ENCODE data around the gene DSCAML1. TPM values are rescaled to one million over a fixed set of nuclear protein-coding genes. Genes with fewer than 3 reads are reported as not detected.

DSCAML1 gene
- total RNA-seq, 1 donor from 2014 or later: 8.0 TPM

DNA sequence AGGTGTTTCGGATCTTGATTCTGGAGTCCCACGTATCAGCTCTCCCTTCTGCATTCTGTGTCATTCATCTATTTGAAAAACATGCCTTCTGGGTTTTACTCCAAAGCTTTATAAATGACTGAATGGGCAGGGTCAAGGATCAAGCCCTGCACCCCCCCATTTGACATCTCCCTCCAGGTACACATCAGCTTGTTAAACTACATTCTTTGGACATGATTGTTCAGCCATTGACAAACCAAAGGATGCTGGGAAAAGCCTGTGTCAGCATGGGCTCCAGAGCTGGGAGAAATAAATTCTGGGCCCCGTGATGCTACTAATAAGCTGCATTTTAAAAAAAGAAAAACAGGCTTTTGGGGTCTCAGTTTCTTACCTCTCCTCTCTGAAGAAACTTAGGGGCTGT lies 103.7 kb downstream of the DSCAML1 start:
- DNase-seq (ENCODE audit: low spot score): no peak

GRCh38 chr11:117691516-117691915 lies 105.5 kb downstream of the DSCAML1 start:
- DNase-seq (ENCODE audit: low spot score): no peak

DNA sequence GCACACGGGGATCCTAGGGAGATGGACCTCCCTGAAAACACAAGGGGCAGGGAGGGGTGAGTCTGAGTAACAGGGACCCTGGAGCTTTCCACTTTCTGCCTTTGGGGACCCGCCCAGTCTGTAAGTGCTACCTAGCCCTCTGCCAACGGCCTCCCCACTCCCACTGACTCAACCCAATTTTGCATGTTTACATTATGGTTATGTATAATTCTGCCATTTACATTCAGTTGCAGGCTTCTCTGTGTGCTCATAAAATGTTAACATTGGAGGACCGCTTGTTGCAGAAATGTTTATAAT lies 105.8 kb downstream of the DSCAML1 start:
- DNase-seq (ENCODE audit: low spot score): no peak

DNA sequence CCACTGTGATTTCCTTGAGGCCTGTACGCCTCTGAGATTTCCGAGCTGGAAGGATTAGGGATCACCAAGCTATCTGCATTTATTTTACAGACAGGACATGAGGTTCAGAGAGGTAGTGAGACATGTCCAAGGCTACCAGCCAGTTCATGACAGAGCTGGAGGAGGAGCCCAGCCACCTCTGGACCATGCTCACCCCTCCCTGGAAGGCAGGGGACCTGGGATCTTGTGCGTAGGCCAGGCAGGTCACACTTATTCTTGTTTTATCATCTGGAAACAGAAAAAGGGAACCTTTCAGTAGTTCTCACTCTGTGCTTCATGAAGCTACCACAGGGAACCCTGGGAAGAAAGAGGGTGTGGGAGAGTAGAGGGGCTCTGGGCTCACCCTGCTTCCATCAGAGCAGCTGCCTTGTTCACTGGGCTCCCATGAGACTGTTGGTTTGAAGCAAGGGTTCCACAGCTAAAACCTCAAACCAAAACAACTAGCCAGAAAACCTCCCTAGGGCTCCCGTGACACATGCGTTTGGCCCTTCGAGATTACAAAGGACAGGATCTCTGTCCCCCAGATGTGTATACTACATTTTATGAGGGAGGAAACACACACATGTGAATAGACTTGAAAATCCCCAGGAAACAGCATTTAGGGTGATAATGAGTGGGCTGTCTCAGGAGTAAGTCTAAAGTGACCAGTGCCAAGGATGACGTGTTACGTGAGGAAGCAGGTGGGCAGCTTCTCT lies 106.4 kb downstream of the DSCAML1 start:
- no peak for DNase-seq (ENCODE audit: low spot score)

GRCh38 chr11:117688255-117688797 lies 108.7 kb downstream of the DSCAML1 start:
- no peak for DNase-seq (ENCODE audit: low spot score)

DNA sequence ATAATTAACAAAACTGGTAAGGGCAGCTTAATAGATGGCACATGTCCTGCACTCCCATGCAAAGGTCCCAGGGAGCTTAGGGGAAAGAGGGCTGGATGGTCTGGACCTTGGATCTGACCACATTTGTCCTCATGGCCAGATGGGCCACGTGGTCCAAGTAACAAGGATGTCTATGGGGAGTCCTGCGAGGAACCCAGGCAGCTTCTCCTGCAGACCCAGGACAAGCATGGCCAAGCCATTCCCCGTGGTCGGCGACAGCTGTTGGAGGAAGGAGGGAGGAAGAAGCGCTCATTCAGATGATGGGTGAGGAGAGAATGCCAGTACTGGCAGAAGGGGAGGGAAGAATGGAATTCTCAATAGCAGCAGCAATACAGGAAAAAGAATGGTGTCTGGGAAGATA lies 109.2 kb downstream of the DSCAML1 start:
- no peak for DNase-seq (ENCODE audit: low spot score)

DNA sequence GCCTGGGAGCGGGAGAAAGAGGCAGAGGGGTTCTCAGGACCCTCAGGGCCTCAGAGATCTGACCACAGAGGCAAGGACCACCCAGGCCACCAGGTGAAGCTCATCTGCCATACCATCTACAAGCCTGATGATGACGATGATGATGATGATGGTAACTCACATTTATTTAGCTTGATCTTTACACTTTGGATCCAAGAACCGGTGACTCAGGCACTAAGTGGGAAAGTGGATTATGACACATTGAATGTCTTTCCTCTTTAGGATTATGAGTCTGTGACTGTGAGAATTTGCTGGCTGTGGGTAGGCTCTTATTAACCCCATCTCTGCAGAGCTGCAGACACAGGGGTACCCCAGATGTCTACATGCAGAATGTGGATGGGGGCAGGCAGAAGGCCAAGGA lies 110.3 kb downstream of the DSCAML1 start:
- no peak for DNase-seq (ENCODE audit: low spot score)

GRCh38 chr11:117685566-117685965 lies 111.5 kb downstream of the DSCAML1 start:
- no peak for DNase-seq (ENCODE audit: low spot score)

- no peak for DNase-seq (ENCODE audit: low spot score)
These were observed 112.3 kb downstream of the DSCAML1 start for GRCh38 chr11:117684731-117685130.

- DNase-seq (ENCODE audit: low spot score): no peak
These were observed 112.9 kb downstream of the DSCAML1 start for GRCh38 chr11:117684111-117684510.

- DNase-seq (ENCODE audit: low spot score): no peak
These were observed 115.6 kb downstream of the DSCAML1 start for GRCh38 chr11:117681438-117681837.

DNA sequence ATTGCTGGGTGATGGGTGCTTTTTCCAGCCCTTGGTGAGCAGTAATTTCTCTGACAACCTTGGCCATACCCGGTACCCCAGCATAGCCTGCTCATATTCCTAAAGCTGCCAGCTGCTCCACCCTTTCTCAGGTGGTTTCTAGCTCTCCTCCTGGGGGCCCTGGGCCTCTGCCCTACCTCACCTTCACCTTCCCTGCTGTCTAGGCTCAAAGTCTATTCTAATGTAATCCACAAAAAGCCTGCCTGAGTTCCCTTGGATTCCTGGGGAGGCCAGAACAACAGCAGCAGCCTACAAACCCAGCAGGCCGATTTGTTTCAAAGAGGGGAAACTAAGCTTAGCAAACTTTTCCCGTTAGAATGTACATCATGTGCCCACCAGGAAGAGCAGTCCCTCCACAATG lies 117.6 kb downstream of the DSCAML1 start:
- DNase-seq (ENCODE audit: low spot score): no peak

DNA sequence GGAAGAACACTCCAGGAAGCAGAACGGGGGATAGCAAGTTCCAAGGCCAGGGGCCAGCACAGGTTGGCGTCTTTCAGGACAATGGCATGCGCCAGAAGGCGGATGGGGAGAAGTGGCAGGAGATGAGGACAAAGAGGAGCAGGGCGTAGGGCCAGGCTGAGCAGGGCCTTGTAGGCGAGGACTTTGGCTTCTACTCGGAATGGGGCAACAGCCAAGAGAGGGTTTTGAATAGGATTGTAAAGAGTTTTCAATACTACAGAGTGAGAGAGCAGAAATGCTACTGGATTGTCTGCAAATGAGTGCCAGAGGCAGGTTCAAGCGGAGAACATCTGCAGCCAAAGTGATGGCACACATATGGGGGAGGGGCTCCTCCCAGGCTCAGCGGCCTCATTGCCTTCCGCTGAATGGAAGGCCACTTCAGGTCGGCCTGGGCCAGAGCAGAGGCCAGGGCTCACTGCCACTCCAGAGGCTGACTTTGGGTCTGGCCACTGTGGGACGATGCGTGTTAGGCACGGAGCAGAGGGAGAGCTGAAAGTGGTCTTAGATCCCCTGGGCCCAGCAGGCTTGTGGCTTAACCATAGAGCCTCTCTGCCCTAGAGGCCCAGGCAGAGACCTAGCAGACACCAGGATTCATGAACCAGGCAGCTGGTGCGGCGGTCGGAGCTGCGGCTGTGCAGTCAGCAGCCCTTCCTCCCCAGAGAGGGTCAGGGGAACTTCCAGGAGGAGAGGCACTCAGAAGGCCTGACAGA lies 118.2 kb downstream of the DSCAML1 start:
- no peak for DNase-seq (ENCODE audit: low spot score)

GRCh38 chr11:117677729-117678310 lies 119.2 kb downstream of the DSCAML1 start:
- no peak for DNase-seq (ENCODE audit: low spot score)

- no peak for DNase-seq (ENCODE audit: low spot score)
These were observed 120.5 kb downstream of the DSCAML1 start for GRCh38 chr11:117676501-117676900.

GRCh38 chr11:117673602-117674001 lies 123.4 kb downstream of the DSCAML1 start:
- DNase-seq (ENCODE audit: low spot score): no peak

- DNase-seq (ENCODE audit: low spot score): no peak
These were observed 125.6 kb downstream of the DSCAML1 start for GRCh38 chr11:117671370-117671769.

GRCh38 chr11:117670924-117671323 lies 126.1 kb downstream of the DSCAML1 start:
- DNase-seq (ENCODE audit: low spot score): no peak

- no peak for DNase-seq (ENCODE audit: low spot score)
These were observed 126.6 kb downstream of the DSCAML1 start for GRCh38 chr11:117670443-117670842.

DNA sequence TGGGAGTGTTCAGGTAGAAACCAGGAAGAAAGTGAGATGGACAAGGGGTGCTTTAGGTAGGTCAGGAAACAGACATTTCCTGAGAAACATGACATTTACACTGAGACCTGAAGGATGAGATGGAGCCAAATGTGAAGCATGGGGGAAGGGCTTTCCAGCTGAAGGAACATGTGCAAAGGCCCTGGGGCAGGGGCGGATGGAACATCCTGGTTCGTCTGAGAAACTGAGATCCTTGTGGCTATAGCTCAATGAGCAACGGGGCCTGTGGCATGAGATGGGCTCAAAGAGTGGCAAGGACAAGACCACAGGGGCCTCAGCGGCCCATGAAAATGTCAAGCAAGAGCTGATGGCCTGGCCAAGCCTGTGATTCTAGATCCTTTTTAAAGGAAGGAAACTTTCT lies 127.4 kb downstream of the DSCAML1 start:
- DNase-seq (ENCODE audit: low spot score): no peak

GRCh38 chr11:117669062-117669461 lies 128.0 kb downstream of the DSCAML1 start:
- no peak for DNase-seq (ENCODE audit: low spot score)

- DNase-seq (ENCODE audit: low spot score): no peak
These were observed 128.7 kb downstream of the DSCAML1 start for GRCh38 chr11:117668321-117668751.

DNA sequence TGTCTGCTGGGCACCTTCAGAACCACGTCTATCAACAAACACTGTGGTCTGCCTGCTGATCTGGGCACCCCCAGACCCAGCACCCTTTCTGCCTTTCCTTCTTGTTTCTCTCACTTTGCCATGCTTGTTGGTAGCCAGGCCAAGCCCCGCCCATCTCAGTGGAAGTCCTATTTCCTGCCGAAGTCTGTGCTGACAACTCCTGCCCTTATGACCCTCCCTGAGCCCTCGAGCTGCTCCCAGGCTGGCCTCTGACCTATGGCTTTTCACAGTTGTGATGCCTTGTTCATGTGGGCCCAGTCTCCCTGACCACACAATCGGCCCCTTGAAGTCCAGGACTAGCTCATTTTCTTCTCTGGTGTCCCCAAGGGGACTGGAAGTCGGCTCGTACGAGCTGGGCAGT lies 132.1 kb downstream of the DSCAML1 start:
- no peak for DNase-seq (ENCODE audit: low spot score)
